BJ (cell line): ENCODE results near the gene LBP. TPM values are rescaled to one million over a fixed set of nuclear protein-coding genes. Genes with fewer than 3 reads are reported as not detected.
A peak's percentile ranks its signal among the peaks of the same experiment; 100 is the strongest.
"Not testable (repeated sequence)": the region's sequence is repeated elsewhere in the genome, so short reads cannot be mapped to it uniquely, and the experiment has no call there.

Source experiments
- CTCF ChIA-PET: fragments of 350-600 bp; formaldehyde crosslinking; extraction: SDS; loops from one replicate; lab custom pipeline; 2021; ENCODE audit warnings: antibody characterized with exemption, inconsistent platforms; lab: Yijun Ruan, JAX
- POLR2A ChIA-PET: fragments of 300-600 bp; sonication (Branson Sonifier 250); formaldehyde crosslinking; extraction: SDS; loops from one replicate; lab custom pipeline; 2021; ENCODE audit warnings: antibody characterized with exemption; lab: Charles Lee
- DNase-seq: peaks from one replicate; pipeline ENCODE4 v3.0.0-alpha.2; 2011; ENCODE audit warnings: low read depth
- H3K27me3 ChIP-seq: 2 replicates; pipeline ENCODE4 v1.6.0; 2011; ENCODE audit warnings: low read length; ENCODE audit not compliant: control insufficient read depth, insufficient read depth
- H3K36me3 ChIP-seq: 2 replicates; pipeline ENCODE4 v1.5.1; 2011; ENCODE audit warnings: low read length; ENCODE audit not compliant: control insufficient read depth, insufficient read depth
- H3K4me3 ChIP-seq: 2 replicates; pipeline ENCODE4 v1.5.1; 2011; ENCODE audit warnings: low read depth, mild to moderate bottlenecking, control low read depth, low read length
- polyA plus RNA-seq: library from polyadenylated mRNA; depleted of rRNA; stranded (reverse); fragments of >200 nt; gene quantifications from 2 replicates; pipeline ENCODE4 v1.2.3, GENCODE V29; 2011
- TF ChIP-seq, protein P1 (sequence below): IDR thresholded peaks from 2 replicates; pipeline ENCODE4 v1.5.1; 2011; ENCODE audit warnings: low read depth, mild to moderate bottlenecking, control low read depth, inconsistent platforms, low read length, moderate library complexity; ENCODE audit not compliant: insufficient read depth

Gene LBP
- polyA plus RNA-seq, 1 experiment = 0.04 TPM

DNA sequence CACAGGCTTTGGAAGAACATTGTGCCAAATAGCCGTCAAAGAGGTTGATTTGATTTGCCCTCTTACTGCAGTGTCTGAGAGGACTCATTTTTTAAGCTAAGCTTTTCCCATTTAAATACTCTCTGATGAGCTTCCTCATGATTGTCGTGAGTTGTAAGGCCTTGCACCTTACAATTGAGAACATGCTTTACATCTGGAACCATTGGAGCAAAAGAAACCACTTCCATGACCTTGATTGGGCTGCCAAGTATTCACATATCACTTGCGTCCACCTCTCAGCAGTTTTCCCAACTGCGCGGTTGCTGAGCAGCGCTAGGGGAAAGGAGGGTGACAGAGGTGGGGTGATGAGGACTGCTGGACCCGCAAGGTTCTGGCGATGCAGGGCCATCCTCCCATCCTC lies 12.3 kb upstream of the LBP start:
- no peak for DNase-seq
- H3K4me3 ChIP-seq = no peak overlapping the region
- ChIA-PET POLR2A (no interaction called here), CTCF (no interaction called here)
- H3K36me3 ChIP-seq = no peaks in the 10 kb centered on the region
- H3K27me3 ChIP-seq = peaks cover 23% of the 10 kb centered on the region
- TF ChIP-seq, protein P1, sequence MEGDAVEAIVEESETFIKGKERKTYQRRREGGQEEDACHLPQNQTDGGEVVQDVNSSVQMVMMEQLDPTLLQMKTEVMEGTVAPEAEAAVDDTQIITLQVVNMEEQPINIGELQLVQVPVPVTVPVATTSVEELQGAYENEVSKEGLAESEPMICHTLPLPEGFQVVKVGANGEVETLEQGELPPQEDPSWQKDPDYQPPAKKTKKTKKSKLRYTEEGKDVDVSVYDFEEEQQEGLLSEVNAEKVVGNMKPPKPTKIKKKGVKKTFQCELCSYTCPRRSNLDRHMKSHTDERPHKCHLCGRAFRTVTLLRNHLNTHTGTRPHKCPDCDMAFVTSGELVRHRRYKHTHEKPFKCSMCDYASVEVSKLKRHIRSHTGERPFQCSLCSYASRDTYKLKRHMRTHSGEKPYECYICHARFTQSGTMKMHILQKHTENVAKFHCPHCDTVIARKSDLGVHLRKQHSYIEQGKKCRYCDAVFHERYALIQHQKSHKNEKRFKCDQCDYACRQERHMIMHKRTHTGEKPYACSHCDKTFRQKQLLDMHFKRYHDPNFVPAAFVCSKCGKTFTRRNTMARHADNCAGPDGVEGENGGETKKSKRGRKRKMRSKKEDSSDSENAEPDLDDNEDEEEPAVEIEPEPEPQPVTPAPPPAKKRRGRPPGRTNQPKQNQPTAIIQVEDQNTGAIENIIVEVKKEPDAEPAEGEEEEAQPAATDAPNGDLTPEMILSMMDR = no peak

DNA sequence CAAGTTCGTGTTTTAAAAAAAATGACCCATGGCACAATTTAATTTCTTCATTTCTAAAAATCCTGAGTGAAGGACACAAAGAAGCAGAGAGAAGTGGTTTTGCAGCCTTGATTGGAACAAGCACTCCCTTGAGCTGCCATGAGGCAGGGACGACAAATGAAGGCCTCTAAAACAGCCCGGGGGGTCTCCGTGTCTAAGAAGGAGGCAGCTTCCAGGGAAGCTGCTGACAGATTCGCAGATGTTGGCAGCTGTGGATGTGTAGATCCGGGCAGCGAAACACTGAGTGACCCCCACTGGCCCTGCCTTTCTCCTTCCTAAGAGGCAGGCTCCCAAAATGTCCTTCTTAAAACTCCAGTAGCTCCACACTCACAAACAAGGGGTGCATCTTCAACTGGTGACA lies 9.6 kb upstream of the LBP start:
- ChIA-PET CTCF (interaction anchor here (1.0 to 1.5 kb wide), 3 partner anchors 17 to 773 kb away, joined by 3 to 5 read pairs (median 3); no protein-coding TSS in a partner anchor), POLR2A (no interaction called here)
- Histone ChIP-seq H3K27me3 (peaks cover 14% of the 10 kb centered on the region), H3K36me3 (no peaks in the 10 kb centered on the region), H3K4me3 (no peak overlapping the region)
- DNase-seq = no peak
- TF ChIP-seq, protein P1 = no peak

DNA sequence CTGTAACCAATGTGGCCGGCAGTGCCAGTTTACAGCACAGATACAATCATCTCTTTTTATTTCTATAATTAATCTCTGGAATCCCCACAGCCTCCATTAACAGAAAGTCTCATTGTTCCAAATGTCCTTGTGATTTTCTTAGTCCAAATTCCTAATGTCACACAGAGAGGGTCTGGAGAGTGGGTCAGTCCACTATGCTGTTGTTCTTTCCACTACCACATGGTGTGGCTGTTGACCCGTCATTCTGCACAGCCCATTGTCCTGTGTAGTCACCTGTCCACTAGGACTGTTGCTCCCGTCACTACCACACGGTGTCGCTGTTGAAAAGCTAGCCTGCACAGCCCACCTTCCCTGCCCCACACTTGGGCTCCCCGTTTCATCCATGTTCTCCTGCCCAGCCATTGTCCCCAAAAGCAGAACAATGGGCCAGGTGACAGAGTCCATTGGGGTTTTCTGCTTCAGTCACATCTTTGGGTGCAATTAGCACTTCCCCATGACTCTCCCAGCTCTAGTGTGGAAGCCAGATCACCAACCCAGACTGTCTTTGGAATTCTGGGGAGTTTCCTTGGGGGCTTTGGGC lies 8.6 kb upstream of the LBP start:
- TF ChIP-seq, protein P1 = peak; percentile 27; the same call in 1 of the 2 replicates
- H3K36me3 ChIP-seq = no peaks in the 10 kb centered on the region
- H3K27me3 ChIP-seq = peaks cover 13% of the 10 kb centered on the region
- POLR2A ChIA-PET = no interaction called here
- H3K4me3 ChIP-seq = no peak overlapping the region
- no peak for DNase-seq
- CTCF ChIA-PET = interaction anchor here (1.0 to 3.9 kb wide), 4 partner anchors 16 to 71 kb away, joined by 3 to 16 read pairs (median 4); no protein-coding TSS in a partner anchor

DNA sequence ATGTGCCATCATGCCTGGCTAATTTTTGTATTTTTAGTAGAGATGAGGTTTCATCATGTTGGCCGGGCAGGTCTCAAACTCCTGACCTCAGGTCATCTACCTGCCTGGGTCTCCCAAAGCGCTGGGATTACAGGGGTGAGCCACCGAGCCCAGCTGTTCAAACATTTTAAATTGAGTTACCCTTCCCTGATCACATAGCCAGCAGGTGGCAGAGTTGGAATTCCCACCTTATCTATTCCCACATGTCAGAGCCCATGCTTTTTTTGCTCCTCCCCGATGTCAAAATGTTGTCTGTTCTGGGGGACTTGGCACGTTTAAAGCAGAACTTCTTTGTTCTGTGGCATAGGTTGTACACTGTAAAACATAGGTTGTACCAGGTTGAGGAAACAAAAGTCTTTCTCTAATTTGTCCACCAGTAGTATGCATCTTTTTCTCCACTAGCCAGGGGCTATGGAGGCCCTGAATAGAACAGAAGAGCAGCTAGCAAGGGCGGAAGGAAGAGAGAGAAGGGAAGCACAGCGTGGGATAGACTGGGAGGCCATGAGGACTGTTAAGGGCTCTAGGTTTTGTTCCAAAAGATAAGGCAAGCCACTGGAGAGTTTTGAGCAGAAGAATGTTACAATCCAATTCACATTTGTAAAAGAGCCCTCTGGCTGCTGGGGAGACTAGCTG lies 7.3 kb upstream of the LBP start:
- no peak for DNase-seq
- no peak overlapping the region for H3K4me3 ChIP-seq
- ChIA-PET POLR2A (no interaction called here), CTCF (interaction anchor here (1.0 to 3.9 kb wide), 5 partner anchors 15 to 73 kb away, joined by 3 to 16 read pairs (median 4); no protein-coding TSS in a partner anchor)
- H3K36me3 ChIP-seq = no peaks in the 10 kb centered on the region
- TF ChIP-seq, protein P1 = peak; percentile 34
- peaks cover 11% of the 10 kb centered on the region for H3K27me3 ChIP-seq

DNA sequence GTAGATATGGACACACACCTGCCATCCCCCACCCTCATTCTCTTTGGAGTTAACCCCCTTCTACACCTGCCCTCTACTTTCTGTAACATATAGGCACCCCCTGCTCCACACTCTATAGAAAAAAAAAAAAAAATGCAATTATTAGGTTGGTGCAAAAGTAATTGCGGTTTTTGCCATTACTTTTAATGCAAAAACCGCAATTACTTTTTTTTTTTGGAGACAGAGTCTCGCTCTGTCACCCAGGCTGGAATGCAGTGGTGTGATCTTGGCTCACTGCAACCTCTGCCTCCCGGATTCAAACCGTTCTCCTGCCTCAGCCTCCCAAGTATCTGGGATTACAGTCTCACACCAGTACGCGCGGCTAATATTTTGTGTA lies 6.8 kb upstream of the LBP start:
- POLR2A ChIA-PET, H3K4me3 ChIP-seq, H3K27me3 ChIP-seq, H3K36me3 ChIP-seq, DNase-seq: not testable (repeated sequence)
- CTCF ChIA-PET = interaction anchor here (1.3 to 3.9 kb wide), 4 partner anchors 15 to 73 kb away, joined by 3 to 16 read pairs (median 4); no protein-coding TSS in a partner anchor
